Breast epithelium (tissue), 3 donors: ENCODE data around the gene MX2.

Experiments used
- CTCF ChIP-seq, 3 donors: fragments of 450-650 bp; IDR thresholded peaks; one replicate each; pipeline ENCODE4 v1.5.1; 2016 to 2017; ENCODE audit warnings: antibody characterized with exemption in 3 of 3, mild to moderate bottlenecking in 3 of 3, moderate library complexity in 3 of 3
- POLR2A ChIP-seq: fragments of 450-650 bp; IDR thresholded peaks from one replicate; pipeline ENCODE4 v1.6.1; 2016; ENCODE audit warnings: antibody characterized with exemption, mild to moderate bottlenecking, moderate library complexity
- POLR2AphosphoS5 ChIP-seq, 3 donors: sonication (generic); formaldehyde crosslinking; IDR thresholded peaks; one replicate each; pipeline ENCODE4 v1.6.1; 2017; ENCODE audit warnings: antibody characterized with exemption in 3 of 3

GRCh38 chr21:41439248-41439647 is 77.4 kb downstream of the MX2 start:
- TF ChIP-seq POLR2A = no peak
- no peak for TF ChIP-seq CTCF (IDR thresholded peaks at IDR 0.05)
- TF ChIP-seq POLR2AphosphoS5 (IDR thresholded peaks at IDR 0.05) = no peak
